A549 (cell line): ENCODE data around the gene CTIF. TPM values are rescaled to one million over a fixed set of nuclear protein-coding genes. Genes with fewer than 3 reads are reported as not detected.

Source experiments
- ATAC-seq, 2 experiments: fragments of 200-7000 bp in 1 of 2; fragments of >200 bp in 1 of 2; cut with Nextera tagmentation in 1 of 2; cut with Tn5 transposase in 1 of 2; 3 replicates each; pipeline versions ENCODE4 v1.8.0 to v1.9.1; 2018 to 2020; ENCODE audit warnings: mild to moderate bottlenecking in 1 of 2, moderate library complexity in 1 of 2
- CTCF ChIA-PET: fragments of 300-600 bp; sonication (Branson Sonifier 250); formaldehyde crosslinking; extraction: SDS; loops from one replicate; lab custom pipeline; 2021; ENCODE audit warnings: antibody characterized with exemption, inconsistent platforms; lab: Yijun Ruan, JAX
- POLR2A ChIA-PET: fragments of 350-600 bp; formaldehyde crosslinking; extraction: SDS; loops from one replicate; lab custom pipeline; 2021; ENCODE audit warnings: antibody characterized with exemption, inconsistent platforms; lab: Yijun Ruan, JAX
- DNase-seq, 2 experiments: peaks; one replicate each; pipeline versions ENCODE4 v3.0.0 to v3.0.0-alpha.2; 2011 to 2016; ENCODE audit warnings: low read depth in 1 of 2, low spot score in 1 of 2
- FAIRE-seq: peaks from 2 replicates; lab custom pipeline; 2011; peaks lifted over from hg19 to GRCh38; lab: Jason Lieb, UNC
- H3K27ac ChIP-seq, 2 experiments: fragments of >200 bp; sonication (Bioruptor Twin); formaldehyde crosslinking; 3 replicates each; pipeline ENCODE4 v1.5.1; 2016 to 2017
- H3K4me1 ChIP-seq: fragments of >200 bp; sonication (Bioruptor Twin); formaldehyde crosslinking; 3 replicates; pipeline ENCODE4 v1.6.1; 2016
- H3K4me2 ChIP-seq: fragments of >200 bp; sonication (Bioruptor Twin); formaldehyde crosslinking; 3 replicates; pipeline ENCODE4 v1.6.1; 2016
- H3K4me3 ChIP-seq: fragments of >200 bp; sonication (Bioruptor Twin); formaldehyde crosslinking; 3 replicates; pipeline ENCODE4 v1.5.1; 2016
- H3K9me3 ChIP-seq: fragments of >200 bp; sonication (Bioruptor Twin); formaldehyde crosslinking; 3 replicates; pipeline ENCODE4 v1.6.1; 2016
- CBX2 ChIP-seq: fragments of 200-600 bp; sonication (generic); IDR thresholded peaks from 2 replicates; pipeline ENCODE4 v1.6.1; 2016; ENCODE audit warnings: low read depth, mild to moderate bottlenecking, borderline replicate concordance
- CTCF ChIP-seq: fragments of >200 bp; sonication (Bioruptor Twin); formaldehyde crosslinking; IDR thresholded peaks from 3 replicates; pipeline ENCODE4 v1.5.1; 2016
- E2F6 ChIP-seq: IDR thresholded peaks from 2 replicates; pipeline ENCODE4 v1.6.1; 2012; ENCODE audit warnings: low read depth, borderline replicate concordance
- EP300 ChIP-seq, 2 experiments: fragments of >200 bp; sonication (Bioruptor Twin); formaldehyde crosslinking; IDR thresholded peaks; 2 replicates in 1 of 2; 3 replicates in 1 of 2; pipeline ENCODE4 v1.6.1; 2016 to 2017
- FOSB ChIP-seq: fragments of 250-450 bp; sonication (Bioruptor Pico); IDR thresholded peaks from 2 replicates; pipeline ENCODE4 v1.5.0; 2020; ENCODE audit warnings: mild to moderate bottlenecking, moderate library complexity
- FOXS1 ChIP-seq: fragments of 250-450 bp; sonication (Bioruptor Pico); IDR thresholded peaks from 2 replicates; pipeline ENCODE4 v1.5.0; 2020; ENCODE audit warnings: mild to moderate bottlenecking, moderate library complexity
- HES2 ChIP-seq: fragments of >200 bp; sonication (Bioruptor Twin); formaldehyde crosslinking; IDR thresholded peaks from 2 replicates; pipeline ENCODE4 v1.6.1; 2016
- HMGXB4 ChIP-seq: fragments of 250-450 bp; sonication (Bioruptor Pico); IDR thresholded peaks from 2 replicates; pipeline ENCODE4 v1.5.0; 2021; ENCODE audit warnings: mild to moderate bottlenecking, moderate library complexity, borderline replicate concordance
- JUNB ChIP-seq: fragments of >200 bp; sonication (Bioruptor Twin); formaldehyde crosslinking; IDR thresholded peaks from 2 replicates; pipeline ENCODE4 v1.6.1; 2016
- KDM5A ChIP-seq: fragments of 200-600 bp; sonication (generic); IDR thresholded peaks from 2 replicates; pipeline ENCODE4 v1.6.1; 2016; ENCODE audit warnings: antibody characterized with exemption, mild to moderate bottlenecking
- MAX ChIP-seq: IDR thresholded peaks from 2 replicates; pipeline ENCODE4 v1.6.1; 2012
- NR3C1 ChIP-seq: fragments of >200 bp; sonication (Bioruptor Twin); formaldehyde crosslinking; IDR thresholded peaks from 3 replicates; pipeline ENCODE4 v1.6.1; 2017
- PHF8 ChIP-seq: fragments of 200-600 bp; sonication (generic); IDR thresholded peaks from 2 replicates; pipeline ENCODE4 v1.6.1; 2016; ENCODE audit warnings: low read depth, mild to moderate bottlenecking, antibody characterized with exemption, moderate library complexity, borderline replicate concordance
- POLR2AphosphoS2 ChIP-seq: conservative IDR thresholded peaks from 2 replicates; pipeline ENCODE4 v1.6.1; 2012; ENCODE audit warnings: low read length, improper control_type of control experiment, inconsistent platforms
- RNF2 ChIP-seq: fragments of 200-600 bp; sonication (generic); IDR thresholded peaks from 2 replicates; pipeline ENCODE4 v1.6.1; 2016; ENCODE audit warnings: low read depth, mild to moderate bottlenecking, antibody characterized with exemption, moderate library complexity, borderline replicate concordance
- SREBF2 ChIP-seq: fragments of 450-650 bp; IDR thresholded peaks from 2 replicates; pipeline ENCODE4 v1.6.1; 2014; ENCODE audit warnings: mild to moderate bottlenecking, moderate library complexity
- TP53 ChIP-seq: fragments of 250-450 bp; sonication (Bioruptor Pico); IDR thresholded peaks from 2 replicates; pipeline ENCODE4 v1.5.0; 2021; ENCODE audit warnings: mild to moderate bottlenecking, moderate library complexity
- ZFP36 ChIP-seq: fragments of 450-650 bp; IDR thresholded peaks from 2 replicates; pipeline ENCODE4 v1.6.1; 2014; ENCODE audit warnings: borderline replicate concordance; ENCODE audit not compliant: partially characterized antibody
- ZSCAN20 ChIP-seq: fragments of 250-450 bp; sonication (Bioruptor Pico); IDR thresholded peaks from 2 replicates; pipeline ENCODE4 v1.8.0; 2022; ENCODE audit warnings: mild to moderate bottlenecking, moderate library complexity
- WGBS: methylation state at CpG from one replicate; pipeline ENCODE4 v1.1.6; 2017; ENCODE audit errors: missing lambda C conversion rate; 5-methylcytosine and 5-hydroxymethylcytosine counted together
- polyA plus RNA-seq, 4 experiments: library from polyadenylated mRNA; depleted of rRNA in 3 of 4; stranded (reverse); fragments of >200 nt; fragmentation: RNase III in 1 of 4; extraction: RNeasy Plus Mini Kit Qiagen cat#74134 plus additional on column Dnase treatment in 1 of 4; gene quantifications; 2 replicates in 3 of 4; 3 replicates in 1 of 4; pipeline ENCODE4 v1.2.3, GENCODE V29; 2011 to 2017

Gene CTIF
- polyA plus RNA-seq, 2 of the 4 experiments (the other 2 are of a cell fraction), result 17.0 to 24.7 TPM

GRCh38 chr18:48671561-48671945, 132.7 kb downstream of the CTIF start:
- H3K4me3 ChIP-seq, result no peak overlapping the region
- no peak for ATAC-seq
- no peak overlapping the region for H3K4me2 ChIP-seq
- peaks cover 6% of the 10 kb centered on the region; the same call in 2 of the 3 replicates for H3K9me3 ChIP-seq
- TF ChIP-seq CBX2, result no peak
- TF ChIP-seq SREBF2, result no peak
- TF ChIP-seq EP300 (IDR thresholded peaks at IDR 0.05), result no peak
- TF ChIP-seq FOSB (CRISPR knock-in tag), result no peak
- TF ChIP-seq TP53 (CRISPR knock-in tag), result no peak
- no peak for TF ChIP-seq ZFP36
- no peak for TF ChIP-seq KDM5A
- TF ChIP-seq JUNB, result no peak
- TF ChIP-seq CTCF, result no peak
- TF ChIP-seq RNF2, result no peak
- TF ChIP-seq, all 56 proteins: peak for 0
- DNase-seq, result no peak
- ChIA-PET POLR2A (no interaction called here), CTCF (interaction anchor here (1.2 to 1.5 kb wide), 2 partner anchors 8 to 226 kb away, joined by 3 read pairs; no protein-coding TSS in a partner anchor)
- no peak overlapping the region for H3K27ac ChIP-seq
- 91% methylated on average over 1 of the region's 1 CpG for WGBS
- H3K4me1 ChIP-seq, result peaks cover 26% of the 10 kb centered on the region
- no peak for FAIRE-seq

- no peak for ATAC-seq
- Histone ChIP-seq H3K4me3 (no peak overlapping the region), H3K4me1 (peaks cover 21% of the 10 kb centered on the region), H3K27ac (no peak overlapping the region), H3K9me3 (peaks cover 6% of the 10 kb centered on the region; the same call in 2 of the 3 replicates), H3K4me2 (no peak overlapping the region)
- CTCF ChIA-PET, result interaction anchor here (0.6 to 3.0 kb wide), 5 partner anchors 10 to 1689 kb away, joined by 3 to 22 read pairs (median 4); no protein-coding TSS in a partner anchor
- no peak for DNase-seq
- no peak for TF ChIP-seq E2F6
- no peak for TF ChIP-seq FOXS1 (CRISPR knock-in tag)
- no peak for TF ChIP-seq POLR2AphosphoS2
- TF ChIP-seq NR3C1, result no peak
- TF ChIP-seq ZSCAN20, result no peak
- TF ChIP-seq PHF8, result no peak
- TF ChIP-seq EP300 (IDR thresholded peaks at IDR 0.05), result no peak
- TF ChIP-seq SREBF2, result no peak
- no peak for TF ChIP-seq HMGXB4 (CRISPR knock-in tag)
- no peak for TF ChIP-seq MAX
- TF ChIP-seq HES2, result no peak
- POLR2A ChIA-PET, result no interaction called here
- FAIRE-seq, result no peak
- WGBS, result 82% methylated on average over 6 of the region's 6 CpGs
These were observed 134.0 kb downstream of the CTIF start for GRCh38 chr18:48672671-48673340.
